Fibroblast of pulmonary artery (primary cell): ENCODE measurements around the gene MTA1.

Source experiments
- DNase-seq: peaks from one replicate; pipeline ENCODE4 v3.0.0-alpha.2; 2010; ENCODE audit warnings: low read depth
- H3K4me3 ChIP-seq: replicated peaks from 2 replicates; pipeline ENCODE4 v1.5.1; 2011; ENCODE audit warnings: low read depth, mild to moderate bottlenecking, control low read depth, low read length, moderate library complexity
- CTCF ChIP-seq: IDR thresholded peaks from 2 replicates; pipeline ENCODE4 v1.5.1; 2011; ENCODE audit warnings: mild to moderate bottlenecking, control low read depth, low read length, inconsistent platforms; ENCODE audit errors: missing control alignments

MTA1 gene

GRCh38 chr14:105450123-105450505, 30.5 kb downstream of the MTA1 start:
- no peak overlapping the region for H3K4me3 ChIP-seq
- TF ChIP-seq CTCF = no peak
- no peak for DNase-seq

GRCh38 chr14:105450864-105451720, 31.5 kb downstream of the MTA1 start:
- no peak for TF ChIP-seq CTCF
- H3K4me3 ChIP-seq = no peak overlapping the region
- no peak for DNase-seq

GRCh38 chr14:105452963-105453362, 33.3 kb downstream of the MTA1 start:
- TF ChIP-seq CTCF = no peak
- DNase-seq = no peak
- no peak overlapping the region for H3K4me3 ChIP-seq

GRCh38 chr14:105453847-105454246, 34.2 kb downstream of the MTA1 start:
- no peak for TF ChIP-seq CTCF
- DNase-seq = no peak
- no peak overlapping the region for H3K4me3 ChIP-seq

- TF ChIP-seq CTCF = no peak
- no peak for DNase-seq
- H3K4me3 ChIP-seq = no peak overlapping the region
These were observed 35.5 kb downstream of the MTA1 start for GRCh38 chr14:105455086-105455640.

- H3K4me3 ChIP-seq = no peak overlapping the region
- DNase-seq = no peak
- no peak for TF ChIP-seq CTCF
These were observed 36.4 kb downstream of the MTA1 start for GRCh38 chr14:105455766-105456660.
